NCI-H510A treated with DMSO at 0.1 percent for 48 hours (cell line): ENCODE data around the gene SYTL3.

Source experiments
- DNase-seq: peaks from one replicate; lab custom pipeline; 2025; lab: John Stamatoyannopoulos, UW

The SYTL3 gene

GRCh38 chr6:158725704-158726103 is 75.8 kb downstream of the SYTL3 start:
- no peak for DNase-seq

- DNase-seq: no peak
Observed at GRCh38 chr6:158729906-158730540, 80.2 kb downstream of the SYTL3 start.

- no peak for DNase-seq
Observed at GRCh38 chr6:158730541-158730907, 80.7 kb downstream of the SYTL3 start.

GRCh38 chr6:158735009-158735408 is 85.2 kb downstream of the SYTL3 start:
- no peak for DNase-seq

GRCh38 chr6:158737082-158737709 is 87.3 kb downstream of the SYTL3 start:
- DNase-seq: no peak

GRCh38 chr6:158737710-158738615 is 88.1 kb downstream of the SYTL3 start:
- DNase-seq: no peak

GRCh38 chr6:158739673-158740072 is 89.8 kb downstream of the SYTL3 start:
- DNase-seq: no peak

- no peak for DNase-seq
Observed at GRCh38 chr6:158743033-158743651, 93.3 kb downstream of the SYTL3 start.

- DNase-seq: no peak
Observed at GRCh38 chr6:158744986-158745430, 95.2 kb downstream of the SYTL3 start.

- no peak for DNase-seq
Observed at GRCh38 chr6:158751224-158751623, 101.4 kb downstream of the SYTL3 start.

GRCh38 chr6:158751921-158752320 is 102.1 kb downstream of the SYTL3 start:
- no peak for DNase-seq

- peak; percentile 48 for DNase-seq
Observed at GRCh38 chr6:158752613-158753012, 102.8 kb downstream of the SYTL3 start.

GRCh38 chr6:158753811-158754210 is 104.0 kb downstream of the SYTL3 start:
- no peak for DNase-seq

- DNase-seq: peak; percentile 54
Observed at GRCh38 chr6:158754738-158755137, 104.9 kb downstream of the SYTL3 start.

- DNase-seq: no peak
Observed at GRCh38 chr6:158755636-158756035, 105.8 kb downstream of the SYTL3 start.

GRCh38 chr6:158756126-158756525 is 106.3 kb downstream of the SYTL3 start:
- DNase-seq: no peak

- DNase-seq: no peak
Observed at GRCh38 chr6:158756977-158757752, 107.3 kb downstream of the SYTL3 start.

- no peak for DNase-seq
Observed at GRCh38 chr6:158757753-158758090, 107.9 kb downstream of the SYTL3 start.

GRCh38 chr6:158758451-158758860 is 108.6 kb downstream of the SYTL3 start:
- DNase-seq: peak; percentile 80

- DNase-seq: peak; percentile 51
Observed at GRCh38 chr6:158758941-158759479, 109.2 kb downstream of the SYTL3 start.

GRCh38 chr6:158759966-158760617 is 110.2 kb downstream of the SYTL3 start:
- DNase-seq: no peak
